Cardiac muscle cell (in vitro differentiated cells and primary cell): ENCODE measurements around the gene SIGMAR1. TPM values are rescaled to one million over a fixed set of nuclear protein-coding genes. Genes with fewer than 3 reads are reported as not detected.

Experiments
- DNase-seq, 2 donors: peaks; one replicate each; pipeline versions ENCODE4 v3.0.0 to v3.0.0-alpha.2; 2010 to 2017; ENCODE audit warnings: low read depth in 1 of 2, low spot score in 1 of 2
- H3K27ac ChIP-seq: fragments of 200-600 bp; sonication (generic); 2 replicates; pipeline ENCODE4 v1.5.1; 2016
- H3K27me3 ChIP-seq: fragments of 200-600 bp; sonication (generic); 2 replicates; pipeline ENCODE4 v1.6.0; 2016; ENCODE audit warnings: control low read depth
- H3K36me3 ChIP-seq: fragments of 200-600 bp; sonication (generic); 2 replicates; pipeline ENCODE4 v1.5.1; 2016; ENCODE audit warnings: control low read depth
- H3K4me1 ChIP-seq: fragments of 200-600 bp; sonication (generic); 2 replicates; pipeline ENCODE4 v1.8.1; 2017; ENCODE audit warnings: low read depth, mild to moderate bottlenecking, mixed run types
- H3K4me3 ChIP-seq: fragments of 200-600 bp; sonication (generic); 2 replicates; pipeline ENCODE4 v1.5.1; 2016; ENCODE audit warnings: mild to moderate bottlenecking
- H3K9me3 ChIP-seq: fragments of 200-600 bp; sonication (generic); 2 replicates; pipeline ENCODE4 v1.5.1; 2017; ENCODE audit warnings: low read depth, mild to moderate bottlenecking, control low read depth
- CTCF ChIP-seq: IDR thresholded peaks from 2 replicates; pipeline ENCODE4 v1.5.1; 2012; ENCODE audit warnings: low read depth, mild to moderate bottlenecking, low read length
- polyA plus RNA-seq: library from polyadenylated mRNA; unstranded; fragments of >200 nt; fragmentation: Nextera tagmentation; extraction: Ambion mirVana; gene quantifications from 2 replicates; pipeline ENCODE4 v1.2.1, GENCODE V29; 2016
- total RNA-seq: library from RNA; depleted of rRNA; stranded (reverse); fragments of >200 nt; gene quantifications from 2 replicates; pipeline ENCODE4 v1.2.3, GENCODE V29; 2016

Gene SIGMAR1
- total and polyA plus RNA-seq, 2 experiments from 2014 or later, result 106 to 137 TPM

- Histone ChIP-seq H3K4me1 (peaks cover 49% of the 10 kb centered on the region), H3K9me3 (no peaks in the 10 kb centered on the region), H3K36me3 (peaks cover 18% of the 10 kb centered on the region), H3K27ac (peak overlapping the region; percentile 81), H3K27me3 (no peaks in the 10 kb centered on the region), H3K4me3 (no peak overlapping the region)
- peak in 1 of 2 donors; percentile 80 for DNase-seq
- TF ChIP-seq CTCF, result no peak
Measured at GRCh38 chr9:34650816-34651215, 13.2 kb upstream of the SIGMAR1 start.

- no peak for TF ChIP-seq CTCF
- DNase-seq, result no peak
Measured at GRCh38 chr9:34648673-34649072, 11.1 kb upstream of the SIGMAR1 start.

GRCh38 chr9:34647651-34648050 is 10.1 kb upstream of the SIGMAR1 start:
- Histone ChIP-seq H3K36me3 (peaks cover 18% of the 10 kb centered on the region), H3K4me3 (peak overlapping the region; percentile 61), H3K27ac (peak overlapping the region; percentile 95), H3K4me1 (peaks cover 25% of the 10 kb centered on the region), H3K27me3 (no peaks in the 10 kb centered on the region), H3K9me3 (no peaks in the 10 kb centered on the region)
- DNase-seq, result no peak
- TF ChIP-seq CTCF, result no peak

More at GRCh38 chr9:34648673-34649072, 11.1 kb upstream of the SIGMAR1 start:
- H3K4me1 ChIP-seq, result peaks cover 35% of the 10 kb centered on the region
- no peaks in the 10 kb centered on the region for H3K27me3 ChIP-seq
- H3K9me3 ChIP-seq, result no peaks in the 10 kb centered on the region
- H3K27ac ChIP-seq, result no peak overlapping the region
- H3K36me3 ChIP-seq, result peaks cover 18% of the 10 kb centered on the region
- no peak overlapping the region for H3K4me3 ChIP-seq

GRCh38 chr9:34647084-34647403 is 9.5 kb upstream of the SIGMAR1 start:
- H3K4me1 ChIP-seq, result peaks cover 21% of the 10 kb centered on the region
- TF ChIP-seq CTCF, result no peak
- no peak for DNase-seq
- no peaks in the 10 kb centered on the region for H3K9me3 ChIP-seq
- peak overlapping the region; percentile 61 for H3K4me3 ChIP-seq
- no peaks in the 10 kb centered on the region for H3K27me3 ChIP-seq
- peak overlapping the region; percentile 95 for H3K27ac ChIP-seq
- peaks cover 18% of the 10 kb centered on the region for H3K36me3 ChIP-seq

- Histone ChIP-seq H3K27ac (peak within 1 kb of the TSS; percentile 95), H3K9me3 (no peaks in the 10 kb centered on the region), H3K4me1 (peaks cover 18% of the 10 kb centered on the region), H3K4me3 (peak within 1 kb of the TSS; percentile 61), H3K36me3 (peaks cover 18% of the 10 kb centered on the region), H3K27me3 (no peaks in the 10 kb centered on the region)
- peak; percentile 88 to 94 for DNase-seq
- peak; percentile 60 for TF ChIP-seq CTCF
Measured at GRCh38 chr9:34646211-34647083, 8.9 kb upstream of the SIGMAR1 start, which contains the start of gene GALT. Gene GALT, plus strand, starts transcription at chr9:34646675. Its CDS starts 30 bp downstream, at chr9:34646705.
